ENCODE results near the gene EVC2.

EVC2 gene

GRCh38 chr4:5563856-5564255, 144.5 kb downstream of the EVC2 start:
- DNase-seq (ENCODE audit: low read depth in 2 of 2), result no peak

GRCh38 chr4:5562476-5562875, 145.9 kb downstream of the EVC2 start:
- no peak for DNase-seq (ENCODE audit: low read depth in 2 of 2)

- DNase-seq (ENCODE audit: low read depth in 2 of 2), result no peak
These were observed 147.1 kb downstream of the EVC2 start for GRCh38 chr4:5561286-5561685.

- DNase-seq (ENCODE audit: low read depth in 2 of 2), result no peak
These were observed 149.9 kb downstream of the EVC2 start for GRCh38 chr4:5558502-5558901.

- no peak for DNase-seq (ENCODE audit: low read depth in 2 of 2)
These were observed 154.0 kb downstream of the EVC2 start for GRCh38 chr4:5554376-5554775.

GRCh38 chr4:5553801-5554200, 154.6 kb downstream of the EVC2 start:
- DNase-seq (ENCODE audit: low read depth in 2 of 2), result no peak

GRCh38 chr4:5552451-5552850, 155.9 kb downstream of the EVC2 start:
- DNase-seq (ENCODE audit: low read depth in 2 of 2), result no peak

- DNase-seq (ENCODE audit: low read depth in 2 of 2), result no peak
These were observed 160.6 kb downstream of the EVC2 start for GRCh38 chr4:5547651-5548249.

GRCh38 chr4:5545271-5545670, 163.1 kb downstream of the EVC2 start:
- DNase-seq (ENCODE audit: low read depth in 2 of 2), result no peak

- DNase-seq (ENCODE audit: low read depth in 2 of 2), result no peak
These were observed 163.6 kb downstream of the EVC2 start for GRCh38 chr4:5544762-5545161.

- no peak for DNase-seq (ENCODE audit: low read depth in 2 of 2)
These were observed 164.7 kb downstream of the EVC2 start for GRCh38 chr4:5543681-5544080.

GRCh38 chr4:5541169-5541568, 167.2 kb downstream of the EVC2 start:
- DNase-seq (ENCODE audit: low read depth in 2 of 2), result no peak

GRCh38 chr4:5539584-5539983, 168.8 kb downstream of the EVC2 start:
- DNase-seq (ENCODE audit: low read depth in 2 of 2), result no peak

GRCh38 chr4:5532100-5532499, 176.3 kb downstream of the EVC2 start:
- no peak for DNase-seq (ENCODE audit: low read depth in 2 of 2)

GRCh38 chr4:5528031-5528436, 180.3 kb downstream of the EVC2 start:
- DNase-seq (ENCODE audit: low read depth in 2 of 2), result no peak

GRCh38 chr4:5527211-5527610, 181.1 kb downstream of the EVC2 start:
- DNase-seq (ENCODE audit: low read depth in 2 of 2), result no peak

GRCh38 chr4:5526080-5526846, 182.1 kb downstream of the EVC2 start:
- DNase-seq (ENCODE audit: low read depth in 2 of 2), result no peak

GRCh38 chr4:5524446-5525299, 183.7 kb downstream of the EVC2 start:
- no peak for DNase-seq (ENCODE audit: low read depth in 2 of 2)

GRCh38 chr4:5517372-5517771, 191.0 kb downstream of the EVC2 start:
- DNase-seq (ENCODE audit: low read depth in 2 of 2), result no peak

GRCh38 chr4:5515646-5516045, 192.7 kb downstream of the EVC2 start:
- DNase-seq (ENCODE audit: low read depth in 2 of 2), result no peak

Data from stimulated activated CD8-positive, alpha-beta memory T cell treated with anti-CD3 and anti-CD28 coated beads, Interleukin-7, amount 100 ng/mL, for 4 hours (primary cell).